ENCODE measurements around the gene SMIM44. TPM values are rescaled to one million over a fixed set of nuclear protein-coding genes. Genes with fewer than 3 reads are reported as not detected.
A peak's percentile ranks its signal among the peaks of the same experiment; 100 is the strongest.

Gene SMIM44
- total RNA-seq, 2 experiments from 2014 or later: not detected

DNA sequence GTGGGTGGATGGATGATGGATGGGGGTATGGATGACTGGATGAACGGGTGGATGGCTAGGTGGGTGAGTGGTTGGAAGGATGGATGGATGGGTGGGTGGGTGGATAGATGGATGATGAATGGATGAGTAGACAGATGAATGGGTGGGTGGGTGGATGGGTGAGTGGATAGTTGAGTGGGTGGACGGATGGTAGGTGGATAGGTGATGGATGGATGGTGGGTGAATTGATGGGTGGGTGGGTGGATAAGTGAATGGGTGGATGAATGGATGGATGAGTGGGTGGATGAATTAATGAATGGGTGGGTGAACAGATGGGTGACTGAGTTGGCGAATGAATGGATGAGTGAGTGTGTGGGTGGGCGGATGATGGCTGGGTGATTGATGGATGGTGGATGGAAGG, 7.8 kb downstream of the SMIM44 start:
- Mint-ChIP-seq H3K36me3 (ENCODE audit: low read depth) (no peaks in the 10 kb centered on the region), H3K4me1 (peaks cover 9% of the 10 kb centered on the region), H3K4me3 (no peak overlapping the region), H3K27me3 (peaks cover 5% of the 10 kb centered on the region), H3K27ac (no peak overlapping the region), H3K9me3 (no peaks in the 10 kb centered on the region)
- POLR2A ChIA-PET: no interaction called here
- CTCF ChIA-PET: no interaction called here
- DNase-seq: no peak

DNA sequence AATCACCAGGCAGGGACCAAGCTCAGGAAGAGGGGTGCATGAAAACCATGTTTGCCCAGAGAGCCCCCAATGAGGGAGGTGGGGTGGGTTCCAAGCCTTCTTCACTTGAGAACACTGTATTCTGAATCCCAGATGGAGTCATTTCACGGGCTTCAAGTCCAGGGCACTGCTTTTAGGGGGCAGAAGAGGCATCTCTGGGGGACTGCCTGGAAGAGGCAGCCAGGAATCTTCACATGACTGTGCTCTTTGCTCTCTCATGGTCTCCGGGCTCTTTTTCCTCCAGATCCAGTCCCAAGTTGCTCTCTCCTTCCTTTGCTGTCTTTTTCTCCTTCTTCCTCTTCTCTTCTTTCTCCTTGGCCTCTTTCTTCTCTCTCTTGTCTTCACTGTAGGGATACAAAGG, 8.6 kb downstream of the SMIM44 start:
- peaks cover 5% of the 10 kb centered on the region for H3K27me3 Mint-ChIP-seq
- H3K9me3 Mint-ChIP-seq: no peaks in the 10 kb centered on the region
- no peak overlapping the region for H3K4me3 Mint-ChIP-seq
- H3K4me1 Mint-ChIP-seq: peaks cover 9% of the 10 kb centered on the region
- H3K36me3 Mint-ChIP-seq (ENCODE audit: low read depth): no peaks in the 10 kb centered on the region
- no peak for DNase-seq
- ChIA-PET CTCF (no interaction called here), POLR2A (no interaction called here)
- H3K27ac Mint-ChIP-seq: no peak overlapping the region

DNA sequence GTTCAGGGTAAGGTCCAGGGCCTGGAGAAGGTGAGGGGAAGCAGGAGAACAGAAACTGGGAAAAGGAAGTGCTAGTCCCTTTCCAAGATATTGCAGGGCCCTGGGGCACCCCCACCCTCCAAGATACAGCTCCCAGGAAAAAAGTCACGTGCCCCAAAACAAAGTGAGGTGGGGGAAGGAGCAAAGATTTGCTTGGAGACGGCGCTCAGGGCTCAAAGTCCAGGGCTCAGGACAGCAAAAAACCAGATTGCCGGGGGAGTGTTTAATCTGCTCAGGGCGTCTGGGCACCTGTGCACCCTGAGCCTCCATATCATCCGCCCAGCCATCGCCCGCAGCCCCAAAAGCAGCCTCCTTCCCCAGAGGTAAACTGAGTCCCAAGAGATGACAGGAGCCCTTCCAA, 9.2 kb downstream of the SMIM44 start:
- POLR2A ChIA-PET: no interaction called here
- CTCF ChIA-PET: interaction anchor here (2.0 kb wide), 1 partner anchor 146 kb away, joined by 7 read pairs; no protein-coding TSS in a partner anchor
- Mint-ChIP-seq H3K9me3 (no peaks in the 10 kb centered on the region), H3K36me3 (ENCODE audit: low read depth) (no peaks in the 10 kb centered on the region), H3K4me1 (peaks cover 9% of the 10 kb centered on the region), H3K27ac (no peak overlapping the region), H3K4me3 (no peak overlapping the region), H3K27me3 (peaks cover 5% of the 10 kb centered on the region)
- DNase-seq: no peak

DNA sequence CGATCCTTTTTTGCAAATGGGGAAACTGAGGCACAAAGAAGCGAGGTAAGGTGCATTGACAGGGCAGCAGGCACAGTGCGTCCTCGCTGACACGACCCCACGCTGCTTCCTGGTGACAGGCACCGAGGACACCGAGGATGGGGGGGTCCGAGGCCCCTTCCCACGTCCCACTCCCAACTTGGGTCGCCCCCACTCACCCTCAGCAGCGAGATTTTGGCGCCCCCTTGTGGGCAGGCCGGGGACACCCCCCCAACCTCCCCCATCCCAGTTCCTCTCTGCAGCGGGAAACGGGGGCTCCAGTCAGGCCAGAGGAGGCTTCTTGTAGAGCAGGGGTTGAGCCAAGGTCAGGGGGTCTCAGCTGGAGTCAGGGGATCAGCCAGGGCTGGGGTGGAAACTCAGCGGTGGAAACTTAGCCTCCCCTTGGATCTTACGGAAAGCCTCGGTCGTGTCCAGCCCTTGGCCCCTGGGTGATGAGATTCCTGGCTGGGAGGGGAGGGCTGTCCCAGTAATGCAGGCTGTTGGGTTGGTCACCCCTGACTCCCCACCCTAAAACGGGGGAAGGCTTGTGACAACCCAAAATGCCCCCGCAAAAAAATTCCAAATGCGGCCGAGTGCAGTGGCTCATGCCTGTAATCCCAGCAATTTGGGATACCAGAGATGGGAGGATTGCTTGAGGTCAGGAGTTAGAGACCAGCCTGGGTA, 11.1 kb downstream of the SMIM44 start:
- Mint-ChIP-seq H3K36me3 (ENCODE audit: low read depth) (no peaks in the 10 kb centered on the region), H3K9me3 (no peaks in the 10 kb centered on the region), H3K27ac (no peak overlapping the region), H3K4me1 (no peaks in the 10 kb centered on the region), H3K27me3 (no peaks in the 10 kb centered on the region), H3K4me3 (no peak overlapping the region)
- CTCF ChIA-PET: interaction anchor here (0.6 to 2.0 kb wide), 10 partner anchors 13 to 167 kb away, joined by 3 to 7 read pairs (median 4); partner anchors contain the start of gene DOHH
- POLR2A ChIA-PET: no interaction called here
- DNase-seq: peak; percentile 36

DNA sequence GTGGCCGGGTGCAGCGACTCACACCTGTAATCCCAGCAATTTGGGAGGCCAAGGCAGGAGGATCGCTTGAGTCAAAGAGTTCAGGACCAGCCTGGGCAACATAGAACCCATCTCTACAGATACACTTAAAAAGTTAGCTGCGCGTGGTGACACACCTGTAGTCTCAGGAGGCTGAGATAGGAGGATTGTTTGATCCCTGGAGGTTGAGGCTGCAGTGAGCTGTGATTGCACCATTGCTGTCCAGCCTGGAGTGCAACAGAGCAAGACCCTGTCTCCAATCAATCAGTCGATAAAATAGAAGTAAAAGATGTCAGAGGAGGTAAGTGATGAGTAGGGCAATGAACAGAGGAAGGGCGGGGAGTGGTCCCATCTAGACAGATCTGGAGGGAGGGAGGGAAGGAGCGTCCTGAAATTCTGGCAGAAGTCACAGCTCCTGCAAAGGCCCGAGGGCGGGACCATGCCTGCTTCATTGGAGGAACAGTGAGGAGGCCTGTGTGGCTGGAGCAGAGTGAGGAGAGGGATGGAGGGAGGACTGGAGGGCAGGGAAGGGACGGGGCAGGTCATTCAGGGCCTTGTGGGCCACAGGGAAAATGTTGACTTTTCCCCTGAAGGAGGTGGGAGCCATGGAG, 12.6 kb downstream of the SMIM44 start:
- Mint-ChIP-seq H3K27ac (no peak overlapping the region), H3K36me3 (ENCODE audit: low read depth) (no peaks in the 10 kb centered on the region), H3K4me1 (no peaks in the 10 kb centered on the region), H3K9me3 (no peaks in the 10 kb centered on the region), H3K4me3 (no peak overlapping the region), H3K27me3 (no peaks in the 10 kb centered on the region)
- ChIA-PET POLR2A (no interaction called here), CTCF (interaction anchor here (1.0 kb wide), 3 partner anchors 12 to 36 kb away, joined by 3 to 4 read pairs (median 3); no protein-coding TSS in a partner anchor)
- DNase-seq: no peak

DNA sequence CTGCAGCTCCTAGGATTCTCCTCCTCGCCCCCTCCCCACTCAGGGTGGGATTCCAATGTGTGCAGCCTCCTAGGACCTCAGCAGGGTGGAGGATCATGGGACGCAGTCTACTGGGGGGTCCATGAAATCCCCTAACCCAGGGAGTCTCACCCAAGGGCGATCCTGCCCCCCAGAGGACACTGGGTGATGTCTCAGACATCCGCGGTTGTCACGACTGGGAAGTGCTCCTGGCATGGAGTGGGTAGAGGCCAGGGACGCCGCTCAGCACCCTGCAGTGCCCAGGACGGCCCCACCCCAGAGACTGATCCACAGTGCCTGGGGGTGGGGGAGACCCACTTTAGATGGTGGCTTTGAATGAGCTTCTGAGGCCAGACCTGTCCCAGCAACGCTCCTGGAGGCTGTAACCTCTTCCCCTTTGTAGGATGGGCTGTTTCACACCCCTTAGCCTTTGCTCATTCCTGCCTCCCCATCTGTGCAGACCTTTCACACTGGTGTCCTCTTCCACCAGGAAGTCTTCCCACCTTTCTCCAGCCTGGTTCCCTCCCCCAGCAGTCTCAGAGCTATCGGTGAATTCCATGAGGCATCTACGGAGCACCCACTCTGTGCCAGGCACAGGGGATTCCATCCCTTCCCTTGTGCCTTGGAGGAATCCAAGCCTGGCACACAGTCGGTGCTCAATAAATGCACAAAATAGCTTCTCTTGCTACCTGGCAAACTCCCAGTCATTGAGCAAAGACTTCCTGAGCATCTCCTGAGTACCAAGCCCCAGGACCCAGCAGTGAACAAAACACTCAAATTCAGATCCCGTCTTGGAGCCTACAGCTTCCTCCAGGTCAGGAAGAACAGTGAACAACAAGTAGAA, 13.4 kb downstream of the SMIM44 start:
- no peak overlapping the region for H3K4me3 Mint-ChIP-seq
- H3K36me3 Mint-ChIP-seq (ENCODE audit: low read depth): no peaks in the 10 kb centered on the region
- no peak overlapping the region for H3K27ac Mint-ChIP-seq
- POLR2A ChIA-PET: no interaction called here
- CTCF ChIA-PET: interaction anchor here (0.7 to 1.4 kb wide), 4 partner anchors 13 to 165 kb away, joined by 3 to 5 read pairs (median 3); no protein-coding TSS in a partner anchor
- no peaks in the 10 kb centered on the region for H3K9me3 Mint-ChIP-seq
- no peak for DNase-seq
- H3K4me1 Mint-ChIP-seq: no peaks in the 10 kb centered on the region
- H3K27me3 Mint-ChIP-seq: no peaks in the 10 kb centered on the region

DNA sequence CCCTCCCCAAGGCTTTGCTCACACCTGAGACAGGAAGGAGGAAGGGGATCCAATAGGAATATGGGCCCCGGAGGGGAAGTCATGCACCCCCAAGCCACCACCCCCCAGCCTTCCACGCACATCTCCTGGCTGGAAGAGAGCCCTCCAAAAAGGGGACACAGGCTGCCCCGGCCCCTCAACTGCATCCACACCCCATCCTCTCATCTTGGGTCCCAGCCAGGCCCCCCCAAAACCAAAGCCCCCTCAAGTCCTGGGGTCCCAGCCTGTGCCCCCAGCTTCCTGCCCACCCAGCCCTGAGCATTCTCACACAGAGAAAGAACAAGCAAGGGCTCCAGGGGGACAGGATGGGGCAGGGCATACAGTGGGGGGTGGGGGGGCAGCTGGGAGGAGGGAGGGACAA, 15.0 kb downstream of the SMIM44 start:
- Mint-ChIP-seq H3K36me3 (ENCODE audit: low read depth) (no peaks in the 10 kb centered on the region), H3K27ac (no peak overlapping the region), H3K27me3 (no peaks in the 10 kb centered on the region), H3K4me3 (no peak overlapping the region), H3K9me3 (no peaks in the 10 kb centered on the region), H3K4me1 (no peaks in the 10 kb centered on the region)
- ChIA-PET CTCF (interaction anchor here (1.0 kb wide), 1 partner anchor 28 kb away, joined by 3 read pairs; no protein-coding TSS in a partner anchor), POLR2A (no interaction called here)
- DNase-seq: no peak

DNA sequence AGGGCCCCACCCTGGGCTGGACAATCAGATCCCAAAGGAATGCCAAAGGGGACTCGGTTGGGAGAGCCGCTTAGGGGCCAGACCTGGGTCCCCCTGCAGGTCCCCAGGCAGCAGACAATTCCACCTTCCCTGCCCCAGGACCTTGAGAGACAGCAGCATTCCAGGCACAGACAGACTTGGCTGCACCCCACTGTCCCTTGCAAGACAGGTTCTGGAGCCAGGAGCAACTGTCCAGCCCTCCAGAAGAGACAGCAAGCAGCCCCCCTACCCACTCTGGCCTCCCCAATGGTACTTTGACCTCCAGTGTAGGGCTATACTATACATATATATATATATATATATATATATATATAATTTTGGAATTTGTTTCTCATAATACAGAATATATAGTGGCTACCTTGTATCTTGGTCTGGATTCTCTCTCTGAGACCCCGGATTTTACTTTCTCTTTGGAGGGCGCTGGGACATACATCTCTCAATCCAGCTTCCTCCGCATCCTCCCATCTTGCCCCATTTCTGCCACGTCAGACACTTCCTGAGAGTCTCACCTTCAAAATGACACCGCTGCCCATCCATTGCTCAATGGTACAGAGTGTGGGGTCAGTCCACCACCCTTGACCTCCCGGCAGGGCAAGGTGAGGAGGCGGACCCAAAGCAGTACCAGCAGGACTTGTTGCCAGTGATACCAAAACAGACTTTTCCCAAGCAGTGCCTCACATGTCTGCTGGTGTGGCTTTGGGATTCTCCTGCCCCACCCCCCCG, 15.6 kb downstream of the SMIM44 start:
- Mint-ChIP-seq H3K9me3 (no peaks in the 10 kb centered on the region), H3K4me1 (no peaks in the 10 kb centered on the region), H3K27me3 (no peaks in the 10 kb centered on the region), H3K36me3 (ENCODE audit: low read depth) (no peaks in the 10 kb centered on the region), H3K27ac (no peak overlapping the region), H3K4me3 (no peak overlapping the region)
- DNase-seq: no peak
- ChIA-PET CTCF (no interaction called here), POLR2A (no interaction called here)

DNA sequence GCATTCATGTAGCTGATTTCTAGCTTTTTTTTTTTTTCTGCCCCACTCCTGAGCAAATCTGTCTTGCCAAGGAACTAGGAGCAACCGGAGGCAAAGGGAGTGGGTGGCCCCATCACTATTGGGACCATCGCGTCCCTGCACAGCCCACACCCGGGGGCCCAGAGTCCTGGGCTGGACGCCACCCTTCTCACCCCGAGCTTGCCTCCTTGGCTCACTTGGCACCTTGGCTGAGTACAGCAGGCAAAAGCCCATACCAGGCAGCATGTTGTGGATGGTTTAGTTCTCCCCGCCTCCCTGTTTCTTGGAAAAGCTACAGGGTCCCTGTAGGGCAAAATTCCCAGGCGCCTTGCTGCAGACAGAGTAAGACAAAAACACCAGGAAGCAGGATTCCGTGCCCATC, 16.6 kb downstream of the SMIM44 start:
- no peak for DNase-seq
- no peaks in the 10 kb centered on the region for H3K4me1 Mint-ChIP-seq
- H3K4me3 Mint-ChIP-seq: no peak overlapping the region
- no peaks in the 10 kb centered on the region for H3K27me3 Mint-ChIP-seq
- no peaks in the 10 kb centered on the region for H3K9me3 Mint-ChIP-seq
- ChIA-PET POLR2A (no interaction called here), CTCF (no interaction called here)
- H3K36me3 Mint-ChIP-seq (ENCODE audit: low read depth): no peaks in the 10 kb centered on the region
- no peak overlapping the region for H3K27ac Mint-ChIP-seq

DNA sequence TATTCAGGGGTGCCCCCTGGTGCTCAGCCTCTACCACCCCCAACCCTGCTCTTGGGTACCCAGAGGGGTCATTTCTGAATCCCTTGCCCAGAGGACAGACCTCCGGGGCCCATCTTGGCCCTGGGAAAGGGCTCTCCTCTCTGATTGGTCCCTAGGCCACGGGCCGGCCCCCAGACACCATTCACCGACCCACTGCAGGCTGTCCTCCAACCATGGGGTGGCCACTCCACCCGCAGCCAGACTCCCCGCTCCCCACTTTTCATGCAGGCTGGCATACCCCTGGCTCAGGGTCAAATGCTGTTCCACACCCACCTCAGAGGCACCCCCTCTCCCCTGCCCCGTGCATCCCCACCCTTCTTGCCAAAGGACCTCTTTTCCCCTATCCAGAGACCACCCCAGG, 17.7 kb downstream of the SMIM44 start:
- Mint-ChIP-seq H3K27ac (no peak overlapping the region), H3K4me3 (no peak overlapping the region), H3K27me3 (no peaks in the 10 kb centered on the region), H3K36me3 (ENCODE audit: low read depth) (no peaks in the 10 kb centered on the region), H3K4me1 (no peaks in the 10 kb centered on the region), H3K9me3 (no peaks in the 10 kb centered on the region)
- DNase-seq: no peak
- CTCF ChIA-PET: interaction anchor here (0.7 kb wide), 1 partner anchor 161 kb away, joined by 4 read pairs; no protein-coding TSS in a partner anchor
- POLR2A ChIA-PET: no interaction called here

DNA sequence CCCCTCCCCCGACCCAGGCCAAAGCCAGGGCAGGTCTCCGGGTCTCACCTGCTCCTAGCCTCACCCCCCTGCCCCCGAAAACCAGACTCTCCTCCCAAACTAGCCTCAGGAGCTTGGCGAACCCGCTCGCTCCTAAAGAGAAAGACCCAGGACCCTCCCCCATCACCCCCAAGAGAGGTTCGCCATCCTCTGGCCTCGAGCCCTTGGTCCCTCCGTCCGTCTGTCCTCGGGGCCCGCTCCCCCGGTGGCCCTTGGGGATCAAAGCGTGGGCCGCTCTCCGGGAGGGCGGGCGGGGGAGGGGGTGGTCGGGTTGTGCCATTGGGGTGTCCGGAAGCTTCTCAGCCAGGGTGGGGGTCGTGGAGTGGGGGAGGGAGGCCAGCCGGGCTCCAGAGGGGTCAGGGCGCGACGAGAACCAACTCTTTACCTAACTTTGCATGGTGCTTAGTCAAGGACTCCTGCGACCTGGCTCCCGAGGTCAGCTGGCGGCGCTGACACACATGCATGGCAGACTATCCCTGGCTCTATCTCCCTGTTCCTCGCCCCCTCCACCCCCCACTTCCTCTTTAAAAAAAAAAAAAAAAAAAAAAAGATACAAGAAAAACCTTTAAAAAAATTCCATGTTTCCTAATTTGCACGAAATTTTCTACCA, 18.5 kb downstream of the SMIM44 start:
- Mint-ChIP-seq H3K4me1 (no peaks in the 10 kb centered on the region), H3K36me3 (ENCODE audit: low read depth) (no peaks in the 10 kb centered on the region), H3K9me3 (no peaks in the 10 kb centered on the region), H3K27me3 (no peaks in the 10 kb centered on the region), H3K27ac (no peak overlapping the region), H3K4me3 (no peak overlapping the region)
- ChIA-PET CTCF (interaction anchor here (0.7 kb wide), 2 partner anchors 19 to 160 kb away, joined by 4 to 5 read pairs; no protein-coding TSS in a partner anchor), POLR2A (no interaction called here)
- DNase-seq: no peak

DNA sequence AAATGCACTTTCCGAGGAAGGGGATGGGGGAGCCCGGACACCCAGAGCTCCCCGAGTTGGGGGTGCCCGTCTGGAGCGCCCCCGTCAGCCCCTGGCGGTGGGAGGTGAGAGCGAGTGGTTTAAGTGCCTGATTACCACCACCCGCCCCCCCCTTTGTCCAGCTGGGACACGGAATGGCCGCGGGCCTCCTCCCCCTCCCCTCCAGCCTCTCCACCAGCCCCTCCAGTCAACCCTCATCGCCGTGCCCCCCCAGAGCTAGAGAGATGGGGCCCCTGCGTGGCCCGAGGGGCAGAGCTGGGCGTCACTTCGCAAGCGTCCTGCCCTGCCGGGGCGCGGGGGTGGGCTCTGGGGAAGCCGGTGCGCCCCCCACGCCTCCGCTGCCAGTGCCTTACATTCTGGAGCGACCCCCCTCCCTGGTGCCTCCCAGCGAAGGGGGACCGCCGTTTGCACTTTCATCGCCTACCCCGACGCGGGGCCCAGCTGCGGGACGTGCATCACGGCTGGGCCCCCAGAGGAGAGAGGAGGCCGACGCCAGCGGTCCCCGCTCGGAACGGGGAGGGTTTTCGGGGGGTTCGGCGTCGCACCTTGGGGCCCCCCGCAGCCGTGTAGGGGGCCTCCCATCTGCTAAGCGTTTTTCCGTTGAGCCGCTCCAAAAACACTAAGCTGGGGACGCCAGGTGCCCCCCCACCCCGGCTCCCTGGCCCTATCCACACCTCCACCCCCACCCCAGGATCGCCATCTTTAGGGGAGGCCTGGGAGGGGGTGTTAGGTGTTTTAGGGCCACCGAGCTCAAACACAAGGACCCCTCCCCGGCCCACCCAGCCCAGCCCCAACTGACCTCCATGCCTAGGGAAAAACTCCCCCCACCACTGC, 19.3 kb downstream of the SMIM44 start:
- no peak overlapping the region for H3K27ac Mint-ChIP-seq
- peaks cover 2% of the 10 kb centered on the region for H3K4me1 Mint-ChIP-seq
- H3K4me3 Mint-ChIP-seq: no peak overlapping the region
- CTCF ChIA-PET: no interaction called here
- no peaks in the 10 kb centered on the region for H3K27me3 Mint-ChIP-seq
- no peak for DNase-seq
- no peaks in the 10 kb centered on the region for H3K9me3 Mint-ChIP-seq
- POLR2A ChIA-PET: no interaction called here
- H3K36me3 Mint-ChIP-seq (ENCODE audit: low read depth): no peaks in the 10 kb centered on the region
